Pulmonary artery endothelial cell (primary cell): ENCODE results near the gene TPK1. TPM values are rescaled to one million over a fixed set of nuclear protein-coding genes. Genes with fewer than 3 reads are reported as not detected.
"Not testable (repeated sequence)": the region's sequence is repeated elsewhere in the genome, so short reads cannot be mapped to it uniquely, and the experiment has no call there.

ENCODE experiments used
- DNase-seq: peaks from one replicate; pipeline ENCODE4 v3.0.0-alpha.2; 2011; ENCODE audit warnings: low read depth, low spot score
- total RNA-seq: library from RNA; depleted of rRNA; stranded (reverse); fragments of >200 nt; gene quantifications from 2 replicates; pipeline ENCODE4 v1.2.3, GENCODE V29; 2014

Gene TPK1
- total RNA-seq, 1 donor from 2014 or later = 17.5 TPM

DNA sequence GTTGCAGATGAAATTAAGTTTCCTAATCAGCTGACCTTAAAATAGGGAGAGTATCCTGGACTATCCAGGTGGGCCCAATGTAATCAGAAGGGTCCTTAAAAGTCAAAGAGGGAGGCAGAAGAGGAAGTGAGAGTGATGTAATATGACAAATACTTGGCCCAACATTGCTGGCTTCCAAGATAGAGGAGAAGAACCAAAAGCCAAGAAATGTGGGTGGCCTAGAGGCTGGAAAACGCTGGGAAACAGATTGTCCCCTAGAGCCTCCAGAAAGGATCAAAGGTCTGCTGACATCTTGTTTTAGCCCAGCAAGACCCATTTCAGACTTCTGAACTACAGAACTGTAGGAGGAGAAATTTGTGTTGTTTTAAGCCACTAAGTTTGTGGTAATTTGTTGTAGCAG lies 352.7 kb downstream of the TPK1 start:
- no peak for DNase-seq

DNA sequence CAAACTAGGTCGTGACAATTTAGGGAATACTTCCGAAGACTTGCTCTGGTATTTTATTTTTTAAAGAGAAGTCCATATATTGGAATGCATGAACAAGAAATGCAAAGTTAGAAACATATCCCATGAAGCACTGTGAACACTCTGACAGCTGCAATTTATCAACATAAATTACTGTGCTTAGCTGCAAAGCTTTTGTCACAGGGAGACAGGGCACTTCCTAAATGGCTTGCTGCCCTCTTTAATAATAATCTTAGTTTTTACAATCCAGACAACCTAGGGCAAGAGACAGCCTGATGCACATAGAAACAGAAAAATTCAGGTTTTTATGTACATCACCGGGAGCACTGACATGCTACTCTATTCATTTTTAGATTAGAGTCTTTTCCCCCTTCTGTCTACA lies 354.0 kb downstream of the TPK1 start:
- DNase-seq = no peak

DNA sequence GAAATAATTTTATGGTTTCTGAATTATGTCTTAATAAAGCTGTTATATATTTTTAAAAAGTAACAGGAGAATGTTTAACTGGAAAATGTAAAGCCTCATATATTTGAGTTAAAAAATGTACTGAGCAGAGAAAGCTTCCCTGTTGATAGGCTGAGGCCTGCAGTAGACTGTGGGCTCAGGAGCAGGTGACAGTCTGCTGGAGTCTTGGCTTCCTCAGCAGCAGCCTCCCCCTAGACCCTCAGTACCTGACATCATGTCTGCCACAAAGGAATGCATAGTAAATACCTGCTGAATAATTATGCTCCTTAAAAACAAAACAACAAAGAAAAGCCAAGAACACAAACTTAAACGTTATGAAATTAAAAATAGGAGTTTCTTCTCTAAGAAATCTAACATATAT lies 358.5 kb downstream of the TPK1 start:
- no peak for DNase-seq

DNA sequence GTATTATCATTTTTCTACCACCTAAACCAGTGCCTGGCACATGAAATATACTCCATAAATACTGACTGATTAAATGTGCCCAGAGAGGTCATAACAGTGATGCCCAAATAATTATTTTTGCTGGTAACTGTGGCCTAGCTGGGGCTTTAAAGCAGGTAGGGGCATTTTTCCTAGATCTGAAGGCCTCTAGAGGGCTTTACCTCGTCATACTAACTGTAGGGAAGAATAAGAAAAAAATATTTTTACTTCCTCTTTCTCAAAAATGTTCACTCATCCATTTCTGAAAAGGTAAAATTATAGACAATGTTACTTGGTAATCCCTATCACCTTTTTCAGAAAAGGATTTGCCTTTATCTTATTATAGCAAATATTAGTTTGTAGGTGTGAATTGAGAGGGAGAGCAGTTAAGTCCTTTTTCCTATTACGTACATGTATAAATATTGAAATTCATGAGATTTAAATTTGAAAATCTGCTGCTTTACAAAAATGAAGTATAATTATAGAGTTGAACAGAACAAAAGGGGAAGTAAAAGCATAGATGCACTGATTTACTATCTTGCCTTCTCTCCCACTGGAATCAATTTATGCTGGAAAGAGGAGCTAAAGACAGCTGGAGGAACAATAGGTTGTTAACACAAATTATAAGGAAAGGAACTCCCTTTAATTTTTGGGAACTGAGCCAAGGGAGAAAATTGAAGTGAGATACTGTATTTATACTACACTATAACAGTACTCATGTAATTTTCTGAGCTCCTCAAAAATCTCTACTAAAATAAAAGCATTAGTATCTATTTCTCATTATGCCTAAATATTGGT lies 360.8 kb downstream of the TPK1 start:
- no peak for DNase-seq

DNA sequence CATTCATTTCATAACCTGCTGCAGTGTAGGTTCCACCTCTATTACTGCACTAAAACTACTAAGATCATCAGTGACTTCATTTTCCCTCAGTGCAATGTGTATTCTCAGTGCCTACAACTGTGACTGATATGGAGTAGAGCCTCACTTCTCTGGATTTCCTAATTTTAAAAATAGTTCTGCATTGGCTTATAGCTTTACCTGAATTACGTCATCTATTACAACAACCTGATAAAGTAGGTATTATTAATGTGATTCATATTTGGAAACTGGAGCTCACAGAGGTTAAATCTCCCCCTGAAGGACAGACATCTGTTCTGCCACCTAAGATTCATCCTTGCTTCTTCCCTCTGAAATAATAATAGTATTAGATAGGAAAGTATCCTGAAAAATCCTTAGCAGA lies 361.5 kb downstream of the TPK1 start:
- DNase-seq = no peak

DNA sequence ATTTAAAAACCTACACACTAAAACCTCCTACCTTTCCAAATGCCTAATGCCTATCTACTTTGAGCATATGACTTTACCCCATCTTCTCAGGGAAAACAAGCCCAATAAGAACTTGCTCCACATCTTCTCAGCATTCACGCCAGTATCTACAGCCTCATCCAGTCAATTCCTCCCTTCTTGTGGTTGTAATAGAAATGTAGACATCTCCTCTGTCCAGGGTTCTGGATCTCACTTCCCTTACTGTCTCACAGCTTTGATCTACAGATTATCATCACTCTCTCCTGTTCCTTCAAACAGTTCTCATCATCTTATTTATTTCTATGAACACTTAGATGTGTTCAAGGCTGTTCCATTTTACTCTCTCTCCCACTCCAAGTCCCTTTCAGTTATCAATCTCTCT lies 361.9 kb downstream of the TPK1 start:
- DNase-seq = no peak

DNA sequence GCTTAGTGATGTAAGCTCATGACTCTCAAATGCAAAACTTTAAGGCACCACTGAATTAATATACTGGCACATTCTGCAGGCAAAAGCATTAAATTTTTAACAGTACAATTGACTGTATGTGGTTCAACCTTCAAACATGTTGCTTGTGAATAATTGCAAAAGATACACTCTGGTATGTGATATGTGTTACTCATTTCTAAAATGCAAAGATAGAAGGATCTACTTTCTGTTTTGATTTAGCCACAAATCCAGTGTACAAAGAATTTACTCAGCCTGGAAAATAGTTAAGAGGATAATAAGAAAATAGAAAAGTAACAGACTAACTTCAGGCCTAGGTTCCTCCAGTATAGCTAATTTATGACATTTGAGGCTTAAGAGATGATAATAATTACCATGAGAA lies 365.8 kb downstream of the TPK1 start:
- no peak for DNase-seq

DNA sequence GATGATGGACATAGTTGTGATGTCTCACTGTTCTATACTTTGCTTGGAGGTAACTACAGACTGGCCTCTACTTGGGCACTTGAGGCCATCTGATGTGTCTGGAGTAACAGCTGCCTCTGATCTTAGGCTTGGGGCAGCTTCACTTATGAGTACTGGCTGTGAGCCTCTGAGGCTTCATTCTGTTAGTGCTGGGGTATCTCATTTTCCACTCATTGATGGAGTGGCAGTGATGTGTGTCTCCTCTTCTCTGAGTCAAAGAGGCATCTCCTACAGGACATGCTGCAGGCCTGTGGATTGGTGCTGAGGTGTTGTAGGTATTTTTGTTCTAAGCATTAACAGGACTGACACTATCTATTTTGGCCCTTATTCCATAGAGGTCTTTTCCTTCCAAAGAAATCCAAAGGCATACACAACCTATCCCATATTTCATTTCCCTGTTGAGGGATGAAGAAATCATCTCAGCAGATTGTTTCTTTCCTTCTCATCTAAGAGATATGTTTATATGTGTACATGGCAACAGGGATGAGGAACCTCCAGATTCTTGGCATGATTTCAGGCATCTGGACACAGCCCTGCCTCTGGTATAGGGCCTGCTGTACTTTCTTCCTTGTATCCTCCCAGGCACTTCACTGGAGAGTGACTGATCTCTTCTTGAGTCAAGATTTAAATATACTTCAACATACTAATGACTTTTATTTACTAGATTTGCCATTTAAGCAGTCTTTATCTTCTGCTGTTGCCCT lies 366.7 kb downstream of the TPK1 start:
- no peak for DNase-seq

DNA sequence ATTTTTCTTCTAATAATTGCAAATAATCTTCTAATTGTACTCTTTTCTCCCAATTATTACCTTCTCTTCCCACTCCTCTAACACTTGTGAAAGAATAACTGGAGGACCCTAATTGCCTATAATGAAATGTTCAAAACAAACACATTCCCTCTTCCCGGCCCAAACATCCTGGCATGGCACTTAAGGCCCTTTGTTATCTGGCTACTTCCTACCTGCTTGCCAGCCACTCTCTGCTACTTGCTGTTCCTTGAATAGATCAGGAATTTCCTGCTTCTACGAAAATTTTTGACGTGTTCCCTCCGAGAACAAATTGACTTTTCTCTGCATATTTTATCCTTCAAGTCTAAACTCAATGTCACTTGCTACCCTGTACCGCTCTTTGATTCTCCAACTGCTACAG lies 376.2 kb downstream of the TPK1 start:
- no peak for DNase-seq

DNA sequence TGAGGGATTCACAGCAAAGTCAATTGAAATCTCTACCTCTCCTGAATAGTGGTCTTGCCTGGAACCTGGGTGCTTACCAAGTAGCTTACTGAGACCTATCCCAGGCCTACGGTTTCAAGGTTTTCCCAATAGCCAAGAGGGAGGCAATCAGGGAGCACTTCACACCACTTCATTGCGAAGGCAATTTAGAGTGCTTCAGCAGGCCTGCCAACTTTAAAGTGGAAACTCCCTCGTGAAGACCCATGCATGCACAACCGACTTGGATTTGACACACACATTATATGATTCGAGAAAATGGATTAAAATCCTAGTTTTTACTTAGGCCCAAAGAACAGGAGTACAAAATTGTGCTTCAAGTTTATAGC lies 380.8 kb downstream of the TPK1 start:
- no peak for DNase-seq

DNA sequence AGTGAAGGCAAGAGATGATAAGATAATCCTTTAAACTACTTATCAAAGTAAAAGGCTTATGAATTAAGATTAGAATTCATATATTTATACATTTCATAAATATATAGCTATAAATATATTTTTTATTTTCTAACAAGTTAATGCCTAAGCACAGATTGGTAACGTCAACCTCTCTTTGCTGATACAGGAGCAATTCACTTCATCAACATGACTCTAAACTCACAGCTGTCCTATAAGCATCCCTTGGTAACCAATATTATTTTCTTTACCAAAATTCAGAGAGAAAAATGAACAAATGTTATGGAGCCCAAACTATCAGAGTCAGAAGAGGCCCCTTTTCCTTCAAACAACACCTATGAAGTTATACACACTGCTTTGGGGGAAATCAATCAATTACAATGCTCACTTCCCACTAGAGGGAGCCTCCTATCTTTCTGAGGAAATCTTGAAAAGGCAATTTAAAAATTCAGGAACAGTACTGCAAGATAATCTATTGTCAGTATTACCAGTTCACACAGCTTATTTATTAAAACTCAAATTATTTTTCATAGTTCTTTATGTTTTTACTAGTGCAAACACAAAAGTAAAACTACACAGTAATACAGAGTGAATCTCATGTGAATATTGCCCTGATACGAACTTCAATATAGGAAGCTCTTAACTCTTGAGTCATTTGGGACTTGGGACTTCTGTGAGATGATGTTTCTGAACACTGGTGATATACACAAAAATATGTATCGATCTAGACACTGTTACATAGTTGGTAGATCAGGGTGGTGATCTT lies 381.4 kb downstream of the TPK1 start:
- no peak for DNase-seq

DNA sequence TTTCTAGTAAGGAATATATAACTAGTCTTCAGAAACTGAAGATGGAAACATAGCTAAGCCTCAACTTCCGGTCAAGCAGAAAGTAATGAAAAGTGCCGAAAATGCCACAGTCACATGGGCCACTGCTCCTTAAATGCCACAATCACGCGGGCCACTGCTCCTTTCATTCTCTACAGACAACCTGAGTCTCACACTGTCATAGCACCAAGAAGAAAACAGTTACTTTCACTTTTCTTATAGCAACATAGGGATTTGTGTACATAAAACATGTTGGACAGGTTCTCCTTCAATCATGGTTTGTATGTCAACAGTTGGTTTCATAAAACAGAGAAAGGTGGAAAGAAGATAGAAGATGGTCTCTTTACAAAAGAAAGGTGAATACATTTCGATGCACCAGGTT lies 383.8 kb downstream of the TPK1 start:
- no peak for DNase-seq

DNA sequence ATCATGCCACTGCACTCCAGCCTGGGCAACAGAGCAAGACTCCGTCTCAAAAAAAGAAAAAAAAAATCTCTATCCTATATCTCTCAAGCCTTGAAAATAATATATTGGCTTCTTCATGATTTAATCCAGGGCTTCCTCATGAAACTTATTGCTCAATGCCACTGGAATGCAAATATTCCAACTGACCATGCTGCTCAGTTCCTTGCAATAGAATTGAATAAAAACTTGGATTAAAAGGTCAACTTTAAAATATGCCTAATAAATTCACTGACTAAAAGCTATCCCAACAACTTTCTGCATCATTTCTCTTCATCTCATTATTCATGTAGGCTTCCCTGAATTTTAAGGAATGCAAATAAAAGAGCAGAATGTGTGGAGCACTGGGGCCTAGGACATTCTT lies 390.3 kb downstream of the TPK1 start:
- DNase-seq = no peak

DNA sequence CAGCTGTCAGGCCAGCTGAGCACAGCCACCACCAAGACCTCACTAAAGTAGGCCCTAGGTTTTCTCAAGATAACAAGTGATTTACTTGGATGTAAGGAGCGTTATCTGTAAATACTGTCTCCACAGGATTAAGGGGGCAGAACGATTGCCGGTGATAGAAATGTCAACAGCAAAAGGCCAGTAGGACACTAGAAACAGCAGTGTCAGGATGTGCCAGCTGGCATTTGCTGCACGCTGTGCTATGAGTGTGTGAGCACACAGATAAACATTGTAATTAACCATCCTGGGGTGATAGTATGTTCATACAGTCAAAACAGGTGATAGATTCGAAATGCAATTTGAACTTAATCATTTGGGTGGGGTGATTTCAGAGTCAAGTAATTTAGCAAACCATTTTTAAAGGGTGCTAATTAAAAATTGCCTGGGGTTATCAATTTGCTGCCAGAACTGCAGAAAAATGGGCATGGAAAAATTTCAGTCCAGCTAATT lies 396.1 kb downstream of the TPK1 start:
- no peak for DNase-seq

DNA sequence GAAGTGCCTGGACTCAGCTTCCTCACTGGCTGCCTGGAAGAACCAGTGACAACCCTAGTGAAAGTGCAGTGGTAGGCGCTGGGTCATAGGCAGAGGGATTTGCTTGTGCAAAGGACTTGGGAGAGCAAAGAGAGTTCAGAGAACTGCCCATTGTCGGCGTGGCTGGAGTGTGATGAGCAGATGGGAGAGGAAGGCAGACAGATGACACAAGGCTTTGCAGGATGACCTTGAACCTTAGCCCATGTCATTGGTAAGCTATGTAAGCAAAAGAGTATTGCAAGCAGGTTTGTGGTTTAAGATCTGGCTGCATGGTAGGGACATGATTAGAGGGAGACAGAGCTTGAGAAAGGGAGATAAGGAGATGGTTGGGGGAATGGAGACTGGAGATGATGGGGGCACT lies 397.1 kb downstream of the TPK1 start:
- DNase-seq = no peak

DNA sequence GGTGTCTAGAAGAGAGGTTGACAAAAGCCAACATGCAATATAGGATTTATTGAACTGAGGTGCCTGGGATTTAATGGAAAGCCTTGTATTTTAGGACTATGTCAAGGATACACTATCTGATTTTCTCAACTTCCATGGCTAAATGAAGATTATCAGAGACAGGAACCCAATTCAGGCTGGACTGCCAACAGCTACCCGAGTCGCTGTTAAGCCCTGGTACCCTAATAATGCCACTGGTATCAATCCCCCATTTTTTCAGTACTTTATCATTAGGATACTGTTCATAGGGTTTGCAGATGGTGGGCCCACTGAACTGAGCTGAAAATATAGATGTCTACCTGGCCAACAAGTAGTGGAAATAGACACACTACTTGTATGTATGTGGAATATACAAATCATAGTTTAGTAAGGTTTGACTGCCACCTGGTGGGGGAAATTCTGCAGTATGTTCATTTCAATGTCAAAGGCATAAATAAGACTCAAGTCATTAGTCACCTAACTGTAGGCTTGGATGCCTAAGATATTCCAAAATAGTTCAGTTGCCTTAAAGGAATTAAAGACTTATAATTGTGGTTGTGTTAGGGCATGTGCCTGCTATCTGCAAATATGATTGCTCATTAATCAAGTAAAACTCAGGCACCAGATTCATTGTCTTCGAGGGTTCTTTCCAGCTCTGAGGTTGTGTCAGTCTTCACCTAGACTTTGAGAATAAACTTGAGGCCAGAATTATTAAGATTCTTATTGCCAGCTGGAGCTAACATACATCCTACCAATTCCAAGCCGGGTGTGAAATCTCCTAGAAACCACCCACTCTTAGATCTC lies 398.3 kb downstream of the TPK1 start:
- peak; percentile 35 for DNase-seq

DNA sequence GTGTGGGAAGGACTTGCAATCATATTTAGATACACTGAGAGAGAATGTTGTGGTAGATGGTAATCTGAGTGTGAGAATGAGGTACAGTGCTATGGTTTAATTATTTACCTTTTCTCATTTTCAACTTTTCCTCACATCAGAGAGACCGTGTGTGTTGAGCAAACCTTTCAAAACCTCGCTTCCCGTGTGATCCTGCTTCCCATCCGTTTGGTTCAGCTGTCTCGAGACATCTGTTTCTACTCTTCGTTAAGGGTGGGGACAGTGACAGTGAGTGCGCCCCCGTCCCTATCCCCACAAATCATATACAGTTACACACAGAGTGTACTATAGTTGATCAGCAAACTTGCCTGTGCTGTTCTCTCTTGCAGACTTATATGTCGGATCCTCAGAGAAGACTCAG lies 399.4 kb downstream of the TPK1 start:
- DNase-seq = no peak

DNA sequence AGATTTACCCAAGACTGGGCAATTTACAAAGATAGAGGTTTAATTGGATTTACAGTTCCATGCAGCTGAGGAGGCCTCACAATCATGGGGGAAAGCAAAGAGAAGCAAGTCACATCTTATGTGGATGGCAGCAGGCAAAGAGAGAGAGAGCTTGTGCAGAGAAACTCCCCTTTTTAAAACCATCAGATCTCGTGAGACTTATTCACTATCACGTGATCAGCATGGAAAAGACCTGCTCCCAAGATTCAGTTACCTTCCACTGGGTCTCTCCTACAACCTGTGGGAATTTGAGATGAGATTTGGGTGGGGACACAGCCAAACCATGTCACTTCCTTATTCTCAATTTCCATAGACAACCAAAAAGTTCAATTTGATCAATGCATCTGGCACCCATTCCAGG lies 407.4 kb downstream of the TPK1 start:
- no peak for DNase-seq

DNA sequence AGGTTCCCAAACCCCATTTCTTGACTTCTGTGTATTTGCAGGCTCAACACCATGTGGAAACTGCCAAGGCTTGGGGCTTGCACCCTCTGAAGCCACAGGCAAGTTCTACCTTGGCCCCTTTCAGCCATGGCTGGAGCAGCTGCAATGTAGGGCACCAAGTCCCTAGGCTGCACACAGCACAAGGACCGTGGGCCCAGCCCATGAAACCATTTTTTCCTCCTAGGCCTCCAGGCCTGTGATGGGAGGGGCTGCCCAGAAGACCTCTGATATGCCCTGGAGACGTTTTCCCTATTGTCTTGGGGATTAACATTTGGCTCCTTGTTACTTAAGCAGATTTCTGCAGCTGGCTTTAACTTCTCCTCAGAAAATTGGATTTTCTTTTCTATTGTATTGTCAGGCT lies 408.3 kb downstream of the TPK1 start:
- not testable (repeated sequence) for DNase-seq

DNA sequence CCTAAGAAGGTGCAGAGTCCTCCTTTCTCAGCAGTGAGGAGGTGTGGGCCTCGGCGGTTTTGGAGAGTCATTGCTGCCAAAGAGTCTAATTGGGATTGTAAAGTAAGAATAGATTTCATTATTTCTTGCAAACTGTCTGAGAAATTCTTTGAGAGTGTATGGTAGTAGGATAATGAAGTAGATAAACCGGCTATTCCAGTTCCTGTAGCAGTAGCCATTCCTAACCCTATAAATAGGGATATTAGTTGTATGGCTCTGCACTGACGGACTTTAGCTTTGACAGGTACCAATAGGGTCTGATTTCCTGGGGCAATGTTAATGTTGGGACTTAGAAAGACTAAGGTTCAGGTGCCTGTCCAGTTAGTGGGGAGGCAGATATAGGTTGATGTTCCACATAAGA lies 416.9 kb downstream of the TPK1 start:
- DNase-seq = not testable (repeated sequence)

DNA sequence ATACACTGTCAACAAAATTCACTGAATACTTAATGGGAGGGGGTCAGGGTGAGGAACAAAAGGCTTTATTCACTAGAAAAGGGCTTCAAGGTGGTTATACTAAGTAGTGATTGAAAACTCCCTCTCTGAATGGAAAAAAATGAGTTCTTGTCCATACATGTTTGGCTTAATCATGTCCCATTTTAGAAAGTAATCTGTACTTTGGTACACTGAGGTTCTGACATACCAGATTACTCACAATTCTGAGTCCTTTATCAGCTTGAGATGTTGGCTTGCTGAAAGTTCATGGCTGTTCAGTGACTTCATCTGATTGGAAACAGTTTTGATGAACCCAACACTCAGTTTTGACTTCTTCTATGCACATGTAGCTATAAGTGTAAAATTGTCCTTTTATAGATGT lies 419.5 kb downstream of the TPK1 start:
- DNase-seq = no peak
